COLO829 (cell line): Measurements from ENCODE around the gene BCL2L14.

Source experiments
- DNase-seq: peaks from one replicate; pipeline ENCODE4 v3.0.0; 2012; ENCODE audit warnings: low spot score

The BCL2L14 gene

DNA sequence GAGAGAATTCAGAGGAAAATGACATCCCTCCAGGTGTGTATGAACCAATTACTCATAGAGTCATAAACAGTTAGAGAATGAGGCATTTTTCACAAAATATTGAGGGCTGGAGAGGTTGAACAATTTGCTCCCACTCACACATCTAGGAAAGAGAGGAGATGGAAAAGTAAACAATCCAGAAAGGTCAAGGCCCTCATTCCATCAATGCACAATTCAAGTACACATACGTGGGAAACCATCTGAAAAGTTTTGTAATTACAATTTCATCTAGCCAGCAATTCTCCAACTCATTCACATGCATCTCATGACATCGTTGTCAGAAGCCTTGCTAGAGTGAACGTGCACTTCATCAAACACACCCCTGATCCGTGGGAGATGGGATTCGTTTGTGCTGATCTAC lies 15.7 kb upstream of the BCL2L14 start:
- DNase-seq, result peak; percentile 21

DNA sequence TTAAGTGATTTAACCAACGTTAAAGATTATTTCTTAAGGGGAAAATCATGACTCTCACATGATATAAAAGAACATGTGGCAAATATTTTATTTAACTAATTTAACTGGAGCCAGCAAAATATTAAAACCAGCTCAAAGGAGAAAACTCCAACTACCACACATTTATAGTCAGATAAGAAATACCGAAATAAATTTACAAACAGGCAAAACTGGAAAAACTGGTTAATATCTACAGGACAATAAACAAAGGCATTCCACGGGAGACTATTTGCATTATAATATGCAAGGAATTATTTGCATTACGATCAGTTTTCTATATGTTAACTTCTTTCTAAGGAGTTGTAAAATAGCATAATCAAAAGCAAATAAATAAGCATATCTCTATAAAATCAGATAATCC lies 13.8 kb upstream of the BCL2L14 start:
- DNase-seq, result no peak

DNA sequence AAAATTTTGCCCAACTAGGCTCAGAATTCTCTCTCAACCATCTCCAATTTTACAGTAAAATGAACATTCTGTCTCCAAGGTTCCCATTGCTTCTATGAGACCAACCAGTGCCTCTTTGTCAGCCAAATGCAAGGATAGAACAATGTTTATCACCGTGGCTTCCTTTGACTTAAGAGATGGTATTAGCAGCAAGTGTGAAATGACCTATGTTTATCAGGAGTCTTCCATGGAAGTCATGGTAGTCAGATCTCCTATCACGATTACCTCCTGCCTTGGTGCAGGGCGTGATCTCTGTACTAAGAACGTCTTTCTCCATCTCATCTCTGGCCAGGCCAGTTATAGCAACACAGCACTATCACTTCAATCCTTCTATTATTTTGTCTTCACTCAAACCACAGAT lies 6.1 kb upstream of the BCL2L14 start:
- DNase-seq, result no peak

DNA sequence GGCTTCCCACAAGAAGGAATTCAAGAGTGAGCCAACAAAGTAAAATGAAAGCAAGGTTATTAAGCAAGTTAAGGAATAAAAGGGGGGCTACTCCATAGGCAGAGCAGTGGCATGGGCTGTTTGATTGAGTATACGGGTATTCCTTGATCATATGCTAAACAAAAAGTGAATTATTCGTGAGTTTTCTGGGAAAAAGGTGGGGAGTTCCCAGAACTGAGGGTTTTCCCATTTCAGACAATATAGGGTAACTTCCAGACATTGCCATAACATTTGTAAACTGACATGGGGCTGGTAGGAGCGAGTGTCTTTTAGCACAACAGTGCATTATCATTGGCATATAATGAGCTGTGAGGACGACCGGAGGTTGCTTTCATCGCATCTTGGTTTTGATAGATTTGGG lies 2.0 kb upstream of the BCL2L14 start:
- DNase-seq, result no peak

DNA sequence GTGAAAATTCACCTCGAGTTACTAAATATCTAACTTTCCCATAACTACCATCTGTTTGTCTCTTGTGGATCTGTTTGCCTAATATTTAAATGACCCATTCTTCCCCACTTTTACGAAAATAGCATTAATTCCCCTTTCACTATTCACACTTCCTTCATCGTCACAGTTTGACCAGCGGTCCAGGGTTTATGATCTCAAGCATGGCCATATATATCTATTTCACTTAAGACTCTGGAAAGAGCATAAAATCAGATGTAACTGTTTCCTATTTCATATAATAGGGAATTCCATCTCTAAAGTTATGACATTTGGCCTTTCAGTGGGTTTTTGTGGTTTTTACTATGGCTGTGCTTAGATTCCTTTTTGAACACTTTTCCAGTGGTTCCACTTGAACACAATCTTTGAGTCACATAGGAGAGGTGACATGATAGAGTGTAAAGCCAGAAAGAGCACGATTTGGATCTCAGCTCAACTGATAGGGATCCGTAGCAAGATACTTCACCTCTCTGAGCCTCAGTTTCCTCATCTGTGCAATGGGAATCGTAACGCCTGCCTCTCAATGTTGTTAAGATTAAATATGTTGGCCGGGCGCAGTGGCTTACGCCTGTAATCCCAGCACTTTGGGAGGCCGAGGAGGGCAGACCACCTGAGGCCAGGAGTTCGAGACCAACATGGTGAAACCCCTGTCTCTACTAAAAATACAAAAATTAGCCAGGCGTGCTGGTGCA lies 754 bp upstream of the BCL2L14 start:
- DNase-seq, result no peak

DNA sequence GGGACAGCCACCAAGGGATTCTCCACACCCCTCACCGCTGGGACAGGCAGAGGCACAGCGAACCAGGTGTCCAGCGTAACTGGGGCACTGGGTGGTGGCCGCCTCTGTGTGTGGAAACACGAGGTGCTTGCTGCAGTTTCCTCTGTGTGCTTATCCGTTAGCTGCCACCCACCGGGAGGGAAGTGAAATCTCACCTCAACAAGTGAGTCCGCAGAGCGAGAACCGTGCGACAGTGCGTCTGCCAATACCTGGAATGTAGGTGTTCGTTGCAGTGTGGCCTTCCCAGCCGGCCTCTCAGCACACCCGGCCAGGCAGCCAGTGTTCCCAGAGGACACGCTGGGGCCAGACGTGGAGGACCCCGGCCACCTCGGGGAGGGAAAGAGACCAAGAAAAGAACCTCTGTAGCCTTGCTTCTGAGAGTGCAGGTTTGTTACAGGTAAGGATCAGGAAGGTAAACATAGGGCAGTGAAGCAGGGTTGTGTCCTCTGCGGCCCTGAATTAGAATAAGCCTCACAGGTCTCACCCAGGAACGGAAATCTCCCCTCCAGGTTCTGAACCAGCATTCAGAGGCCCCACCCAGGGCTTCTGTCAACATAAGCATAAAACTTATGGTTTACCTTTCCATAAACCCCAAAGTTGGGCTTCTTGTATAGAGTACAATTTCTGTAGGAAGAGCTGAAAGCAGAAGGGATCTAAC lies 1.5 kb downstream of the BCL2L14 start:
- no peak for DNase-seq

DNA sequence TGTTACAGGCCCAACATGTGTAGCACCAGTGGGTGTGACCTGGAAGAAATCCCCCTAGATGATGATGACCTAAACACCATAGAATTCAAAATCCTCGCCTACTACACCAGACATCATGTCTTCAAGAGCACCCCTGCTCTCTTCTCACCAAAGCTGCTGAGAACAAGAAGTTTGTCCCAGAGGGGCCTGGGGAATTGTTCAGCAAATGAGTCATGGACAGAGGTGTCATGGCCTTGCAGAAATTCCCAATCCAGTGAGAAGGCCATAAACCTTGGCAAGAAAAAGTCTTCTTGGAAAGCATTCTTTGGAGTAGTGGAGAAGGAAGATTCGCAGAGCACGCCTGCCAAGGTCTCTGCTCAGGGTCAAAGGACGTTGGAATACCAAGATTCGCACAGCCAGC lies 8.6 kb downstream of the BCL2L14 start:
- DNase-seq, result no peak

DNA sequence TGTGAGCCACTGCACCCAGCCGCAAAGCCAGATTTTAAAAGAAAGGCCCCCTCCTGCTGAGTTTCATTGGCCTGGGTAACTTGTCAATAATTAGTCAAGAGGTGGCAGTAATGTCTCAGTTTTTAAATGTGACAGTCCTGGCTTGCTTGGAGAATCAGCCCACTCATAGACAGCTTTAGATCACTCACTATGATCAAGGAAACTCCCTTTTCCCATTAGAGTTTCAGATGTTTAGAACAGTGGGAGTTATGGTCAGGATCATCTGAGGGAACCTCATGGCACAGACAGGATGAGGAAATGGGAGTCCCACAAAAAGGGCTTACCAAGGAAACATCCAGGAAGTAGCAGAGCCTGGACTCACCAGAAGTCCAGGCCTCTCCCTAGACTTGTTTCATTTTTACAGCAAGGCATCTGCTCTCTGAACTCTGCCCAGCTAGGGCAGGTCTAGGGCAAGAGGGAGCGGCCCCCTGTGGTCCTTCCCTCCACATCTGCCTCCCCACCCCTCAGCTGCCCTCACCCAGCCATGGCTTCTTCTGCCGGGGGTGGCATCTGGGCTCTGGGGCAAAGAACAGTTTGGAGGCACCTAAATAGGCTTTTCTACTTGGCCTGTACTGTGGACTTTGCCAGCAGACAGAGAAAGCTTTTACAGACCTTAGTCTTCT lies 11.2 kb downstream of the BCL2L14 start:
- DNase-seq, result peak; percentile 61

DNA sequence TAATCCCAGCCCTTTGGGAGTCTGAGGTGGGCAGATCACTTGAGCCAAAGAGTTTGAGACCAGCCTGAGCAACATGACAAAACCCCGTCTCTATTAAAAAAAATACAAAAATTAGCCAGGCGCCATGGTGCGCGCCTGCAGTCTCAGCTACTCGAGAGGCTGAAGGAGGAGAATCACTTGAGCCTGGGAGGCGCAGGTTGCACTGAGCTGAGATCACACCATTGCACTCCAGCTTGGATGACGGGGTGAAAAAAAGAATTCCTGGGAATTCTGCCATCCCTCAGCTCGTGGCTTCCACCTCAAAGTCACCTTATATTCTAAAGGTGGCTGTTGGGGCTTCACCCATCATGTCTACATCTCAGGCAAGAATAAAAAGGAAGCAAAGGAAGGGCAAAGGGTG lies 12.9 kb downstream of the BCL2L14 start:
- DNase-seq, result no peak

DNA sequence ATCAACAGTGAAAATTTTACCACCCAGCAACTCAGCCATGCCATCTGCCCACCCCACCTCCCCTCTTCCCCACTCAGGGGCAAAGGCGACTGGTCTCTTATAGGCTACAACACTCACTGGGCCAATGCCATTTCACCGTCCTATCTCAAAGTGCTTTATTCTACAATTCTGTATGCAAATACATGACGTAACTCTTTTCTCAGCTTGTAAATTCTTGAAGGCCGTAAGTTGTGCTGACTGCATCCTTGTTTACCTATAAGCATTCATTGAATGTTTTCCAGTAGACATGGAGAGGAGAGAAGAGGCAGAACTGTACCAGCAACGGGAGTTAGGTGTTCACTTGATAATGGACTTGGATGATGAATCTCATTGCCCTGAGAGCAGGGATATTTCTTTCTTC lies 15.6 kb downstream of the BCL2L14 start:
- DNase-seq, result no peak

DNA sequence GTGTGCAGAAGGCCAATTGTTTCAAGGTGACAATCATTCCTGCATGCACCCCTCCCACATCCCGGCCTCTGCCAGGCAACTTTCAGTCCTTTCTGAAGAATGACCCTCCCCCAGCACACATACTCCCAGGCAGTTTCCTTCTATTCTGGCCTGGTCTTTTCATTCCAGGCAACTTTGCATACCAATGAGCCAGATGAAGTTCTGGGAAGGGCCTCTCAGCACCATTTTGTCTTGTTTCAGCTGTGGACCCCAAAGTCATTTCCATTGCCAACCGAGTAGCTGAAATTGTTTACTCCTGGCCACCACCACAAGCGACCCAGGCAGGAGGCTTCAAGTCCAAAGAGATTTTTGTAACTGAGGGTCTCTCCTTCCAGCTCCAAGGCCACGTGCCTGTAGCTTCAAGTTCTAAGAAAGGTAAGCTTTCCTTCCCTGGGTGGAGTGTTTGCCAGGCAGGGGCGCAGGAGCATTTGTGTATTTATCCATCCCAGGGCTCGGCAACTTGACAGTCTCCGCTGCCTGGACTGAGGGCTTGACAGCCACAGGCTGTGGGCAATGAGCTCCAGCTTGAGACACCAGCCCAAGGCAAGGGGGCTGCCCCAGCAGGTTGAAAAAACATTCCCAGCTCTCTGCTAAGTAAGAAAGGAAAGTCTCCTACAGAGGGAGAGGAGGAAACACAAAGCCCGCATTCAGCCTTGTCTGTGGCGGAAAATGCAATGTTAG lies 16.4 kb downstream of the BCL2L14 start:
- no peak for DNase-seq

DNA sequence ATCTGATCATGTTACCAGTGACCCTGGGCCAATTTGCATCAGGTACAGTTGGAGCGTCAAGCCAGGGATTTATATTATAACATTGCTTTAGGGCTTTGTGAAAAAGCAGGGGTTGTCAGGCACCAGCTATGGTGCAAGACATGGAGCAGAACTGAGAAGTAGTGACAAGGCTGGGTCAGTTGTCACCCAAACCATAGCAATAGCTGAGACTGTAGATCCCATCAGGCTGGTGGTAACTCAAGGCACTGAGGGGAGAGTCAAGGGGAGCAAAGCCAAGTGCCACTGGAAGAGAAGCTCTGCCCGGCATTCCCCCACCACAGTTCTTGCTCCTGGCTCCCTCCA lies 16.9 kb downstream of the BCL2L14 start:
- DNase-seq, result no peak

DNA sequence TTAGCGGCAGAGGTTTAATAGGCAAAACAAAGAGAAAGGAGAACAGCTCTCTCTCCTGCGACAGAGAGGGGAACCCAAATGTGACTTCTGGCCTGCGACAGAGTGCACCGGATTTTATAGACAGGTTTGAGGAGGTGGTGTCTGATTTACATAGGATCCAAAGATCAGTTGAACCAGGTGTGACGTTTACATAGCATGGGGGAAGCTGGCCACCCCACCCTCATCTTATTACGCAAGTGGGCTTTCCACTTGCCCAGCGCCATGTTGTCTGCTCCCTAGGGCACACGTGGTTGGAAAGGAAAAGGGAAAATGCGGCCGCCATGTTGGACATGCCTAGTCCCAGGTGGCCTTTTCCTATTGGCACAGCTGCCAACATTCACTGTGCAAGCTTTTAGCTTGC lies 17.4 kb downstream of the BCL2L14 start:
- no peak for DNase-seq

DNA sequence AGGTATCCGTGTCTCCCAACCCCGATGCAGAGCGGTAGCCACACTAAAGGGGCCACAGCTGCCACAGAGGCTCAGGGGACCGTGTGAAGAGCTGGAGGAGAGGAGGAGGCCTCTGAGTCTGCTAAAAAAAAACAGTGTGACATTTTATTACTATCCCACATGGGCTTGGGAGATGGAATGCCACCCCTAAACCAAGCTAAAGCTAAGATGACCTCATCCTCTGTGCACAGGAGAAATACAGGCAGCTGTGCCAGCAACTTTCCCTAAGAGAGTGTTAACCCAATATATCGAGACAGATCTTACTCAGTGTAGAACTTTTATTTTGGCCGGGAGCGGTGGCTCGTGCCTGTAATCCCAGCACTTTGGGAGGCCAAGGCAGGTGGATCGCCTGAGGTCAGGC lies 18.0 kb downstream of the BCL2L14 start:
- no peak for DNase-seq

DNA sequence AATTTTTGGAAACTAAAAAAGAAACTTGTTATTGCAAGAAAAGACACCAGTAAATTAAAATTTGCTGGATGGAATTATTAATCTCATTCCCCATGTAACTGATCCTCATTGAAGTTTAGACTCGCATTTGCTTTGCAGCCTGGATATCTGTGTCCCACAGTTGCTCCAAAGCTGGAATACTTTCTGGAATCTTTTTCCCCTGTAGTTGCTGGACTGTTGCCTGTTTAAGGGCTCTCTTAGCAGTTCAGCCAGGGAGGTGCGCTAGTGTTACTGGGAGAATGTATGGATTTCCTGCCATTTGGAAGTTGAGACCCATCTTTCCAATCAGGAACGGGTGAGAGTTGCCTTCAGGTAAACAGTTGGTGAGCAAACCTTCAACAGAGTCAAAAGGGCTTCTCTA lies 20.3 kb downstream of the BCL2L14 start:
- no peak for DNase-seq

DNA sequence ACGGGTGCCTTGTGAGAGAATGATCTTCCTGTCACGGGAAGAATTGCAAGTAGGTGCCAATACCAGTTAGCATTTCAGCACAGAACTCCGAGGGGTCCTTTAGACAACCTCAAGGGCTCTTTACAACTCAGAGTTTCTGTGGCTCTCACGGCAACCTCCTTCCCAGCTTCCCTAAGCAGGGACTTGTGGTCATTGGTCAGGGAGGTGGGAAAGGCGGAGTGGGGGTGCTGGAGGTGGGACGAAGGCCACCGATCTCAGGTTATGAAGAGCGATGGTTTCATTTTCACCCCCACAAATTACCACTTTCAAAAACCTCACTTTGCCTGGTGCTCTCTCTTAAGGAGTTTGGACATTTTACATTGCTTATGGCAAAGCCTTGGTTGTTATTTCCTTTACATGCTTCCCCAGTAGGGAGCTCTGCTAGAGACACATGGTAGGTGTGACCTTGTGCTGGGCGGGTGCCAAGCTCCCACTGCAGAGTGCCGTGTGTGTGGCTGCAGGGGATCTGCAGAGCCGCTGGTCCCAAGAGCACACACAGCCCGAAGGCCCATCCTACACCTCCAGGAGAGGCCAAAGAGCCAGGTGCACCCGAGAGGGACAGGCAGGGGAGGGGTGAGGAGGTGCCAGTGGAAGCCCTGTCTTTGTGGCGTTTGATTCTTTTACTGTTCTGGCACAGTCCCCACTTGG lies 21.4 kb downstream of the BCL2L14 start:
- no peak for DNase-seq

DNA sequence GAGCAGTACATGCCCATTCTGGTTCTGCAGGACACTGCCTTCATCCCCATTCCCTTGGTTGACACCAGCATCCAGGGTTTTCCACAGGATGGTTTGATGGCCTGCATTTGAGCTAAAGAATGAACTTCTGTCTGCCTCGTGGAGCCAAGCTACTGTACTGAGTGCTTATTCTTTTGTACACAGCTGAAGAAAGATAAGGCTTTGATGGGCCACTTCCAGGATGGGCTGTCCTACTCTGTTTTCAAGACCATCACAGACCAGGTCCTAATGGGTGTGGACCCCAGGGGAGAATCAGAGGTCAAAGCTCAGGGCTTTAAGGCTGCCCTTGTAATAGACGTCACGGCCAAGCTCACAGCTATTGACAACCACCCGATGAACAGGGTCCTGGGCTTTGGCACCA lies 23.7 kb downstream of the BCL2L14 start:
- DNase-seq, result no peak

DNA sequence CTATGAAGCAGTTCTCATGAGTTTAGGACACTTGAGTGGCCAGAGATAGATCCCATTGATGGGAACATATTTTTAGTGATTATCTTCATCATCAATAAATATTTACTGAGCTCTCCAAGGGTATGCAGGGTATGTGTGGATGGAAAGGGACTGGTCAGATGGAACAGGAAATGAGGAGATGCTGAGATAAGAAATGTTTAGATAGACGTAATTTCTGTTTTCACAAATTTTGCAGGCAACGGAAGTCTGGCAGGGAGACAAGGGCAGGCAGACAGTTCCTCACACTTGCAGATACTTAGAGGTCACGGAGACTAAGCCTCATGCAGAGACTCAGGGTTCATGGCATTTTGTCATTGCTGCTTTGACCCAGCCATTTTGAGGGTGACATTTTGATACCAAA lies 24.3 kb downstream of the BCL2L14 start:
- no peak for DNase-seq

DNA sequence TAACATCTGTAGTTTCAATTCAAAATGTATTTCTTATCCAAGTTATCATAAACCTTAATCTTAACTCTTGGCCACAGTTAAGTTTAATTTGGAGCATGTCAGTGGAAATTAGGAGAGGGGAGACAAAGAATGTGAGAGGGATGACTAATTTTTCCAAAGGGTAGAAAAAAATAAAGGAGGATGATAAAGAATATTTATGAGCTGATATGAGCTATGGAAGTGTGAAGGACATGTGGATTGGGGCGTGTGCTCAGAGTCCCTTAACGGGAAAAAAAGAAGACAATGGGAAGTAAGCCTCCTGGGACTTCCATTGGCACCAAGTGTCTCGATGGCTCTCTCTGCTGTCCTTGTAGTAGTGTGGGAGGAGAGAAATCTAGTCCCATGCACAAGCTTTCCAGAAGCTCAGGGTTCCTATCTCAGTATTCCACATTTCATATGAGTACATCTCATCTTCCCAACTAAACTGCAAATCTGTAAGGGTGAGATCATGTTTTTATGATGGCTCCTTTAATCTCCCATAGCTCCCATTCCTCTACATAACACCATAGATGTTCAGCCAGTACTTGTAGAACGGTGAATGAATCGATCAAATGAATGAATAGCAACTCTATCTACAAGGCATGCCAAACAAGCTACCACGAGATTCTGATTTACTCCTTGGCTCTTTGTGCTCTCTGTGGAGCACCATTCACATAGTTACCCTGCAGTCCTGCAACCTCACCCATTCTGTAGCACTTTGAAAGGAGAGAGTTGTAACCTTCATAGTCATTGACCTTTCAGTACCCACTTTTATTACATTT lies 27.4 kb downstream of the BCL2L14 start:
- no peak for DNase-seq

DNA sequence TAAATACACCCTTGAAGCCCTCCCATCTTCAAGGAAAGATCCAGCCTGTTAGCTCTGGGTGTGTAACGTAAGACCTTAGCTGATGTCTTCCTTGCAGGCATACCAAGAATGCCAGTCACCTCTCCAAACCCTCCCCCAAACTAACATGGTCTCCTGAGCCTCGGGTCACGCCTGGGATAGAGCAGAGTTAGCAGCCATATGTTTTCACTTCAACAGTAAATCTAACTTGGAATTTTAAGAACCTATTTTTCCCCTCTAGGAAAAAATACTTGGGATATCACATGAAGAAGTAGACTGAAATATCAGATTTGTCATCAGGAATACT lies 27.9 kb downstream of the BCL2L14 start:
- DNase-seq, result no peak

DNA sequence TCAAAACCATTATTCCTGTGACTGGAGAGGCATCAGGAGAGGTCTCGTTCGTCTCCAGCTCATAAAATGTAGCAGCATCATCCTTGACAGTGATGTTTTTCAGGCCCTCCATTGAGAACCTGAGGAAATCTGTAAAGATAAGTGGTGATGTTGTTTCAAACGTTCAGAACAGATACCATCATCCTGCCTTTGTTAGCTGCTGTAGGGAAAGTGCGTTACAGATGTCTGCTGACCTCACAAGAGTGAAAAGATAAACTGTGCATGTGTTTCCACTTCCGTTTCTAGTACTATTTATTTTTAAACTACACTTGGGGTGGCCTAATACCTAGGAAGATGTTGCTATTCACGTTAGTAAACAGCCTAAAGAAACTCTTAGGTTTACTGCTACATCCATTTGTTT lies 28.4 kb downstream of the BCL2L14 start:
- no peak for DNase-seq

DNA sequence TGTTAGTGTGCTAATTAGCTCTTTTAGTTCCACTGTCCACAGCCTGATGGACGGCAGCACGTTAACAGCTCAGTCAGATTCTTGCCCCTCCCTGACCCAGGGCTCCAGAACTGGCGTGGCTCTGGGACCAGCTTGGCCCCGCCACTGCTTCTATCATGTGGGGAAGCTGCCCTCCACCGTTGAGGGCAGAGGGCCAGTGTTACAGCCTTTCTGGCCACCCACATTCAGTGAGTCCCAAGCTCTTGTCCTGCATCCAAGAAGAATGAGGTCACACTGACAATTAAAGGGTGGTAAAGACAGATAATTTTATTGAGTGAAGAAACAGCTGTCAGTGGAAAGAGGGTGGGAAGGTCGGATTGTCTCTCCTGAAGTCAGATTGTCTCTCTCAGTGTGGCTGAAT lies 36.9 kb downstream of the BCL2L14 start:
- no peak for DNase-seq
